SU-DHL-6 (cell line): Measurements from ENCODE around the gene NFE2L3.

Source experiments
- CTCF ChIP-seq: fragments of 200-600 bp; sonication (generic); IDR thresholded peaks from one replicate; pipeline ENCODE4 v1.5.1; 2017; ENCODE audit warnings: antibody characterized with exemption, mild to moderate bottlenecking, low read length, moderate library complexity; ENCODE audit not compliant: insufficient read depth, poor library complexity, severe bottlenecking
- EZH2phosphoT487 ChIP-seq: fragments of 200-600 bp; sonication (generic), shearing (Covaris generic); conservative IDR thresholded peaks from 2 replicates; pipeline ENCODE4 v1.6.1; 2018; ENCODE audit warnings: mild to moderate bottlenecking, antibody characterized with exemption, low read length, moderate library complexity, mixed read lengths

- TF ChIP-seq CTCF (no peak), EZH2phosphoT487 (no peak)
These were observed 36.3 kb upstream of the NFE2L3 start for GRCh38 chr7:26115650-26116049.
